A673 (cell line): ENCODE measurements around the gene DHX15.

Experiments
- CTCF ChIP-seq: fragments of 300-800, 200-600 bp; sonication (generic); conservative IDR thresholded peaks from 2 replicates; pipeline ENCODE4 v1.5.1; 2017; ENCODE audit warnings: low read depth, mild to moderate bottlenecking, antibody characterized with exemption, low read length, moderate library complexity, mixed read lengths
- EZH2 ChIP-seq: fragments of 200-600 bp; sonication (generic); IDR thresholded peaks from 2 replicates; pipeline ENCODE4 v1.6.1; 2017; ENCODE audit warnings: borderline replicate concordance, low read depth, mild to moderate bottlenecking, mixed read lengths, antibody characterized with exemption, low read length; ENCODE audit not compliant: poor library complexity, severe bottlenecking

- TF ChIP-seq CTCF, result no peak
- no peak for TF ChIP-seq EZH2
Observed at GRCh38 chr4:24495388-24495787, 89.0 kb downstream of the DHX15 start.
